Activated CD4-positive, alpha-beta T cell treated with anti-CD3 and anti-CD28 coated beads, Interleukin-2, Interleukin-6, amounts not matched to agents 100 ng/mL and 50 ng/mL, durations not matched to agents 16 hours and 8 hours (primary cell): ENCODE measurements around the gene RNF151.
"Not testable (repeated sequence)": the region's sequence is repeated elsewhere in the genome, so short reads cannot be mapped to it uniquely, and the experiment has no call there.

Experiments used
- DNase-seq: peaks from one replicate; pipeline ENCODE4 v3.0.0-alpha.2; 2020

RNF151 gene

GRCh38 chr16:1939833-1940232 is 26.8 kb upstream of the RNF151 start:
- DNase-seq, result not testable (repeated sequence)

- no peak for DNase-seq
Measured at GRCh38 chr16:1940273-1941161, 26.1 kb upstream of the RNF151 start.

GRCh38 chr16:1941162-1942046 is 25.3 kb upstream of the RNF151 start:
- DNase-seq, result no peak

- peak; percentile 49 for DNase-seq
Measured at GRCh38 chr16:1942047-1942809, 24.4 kb upstream of the RNF151 start.

GRCh38 chr16:1942810-1943726 is 23.6 kb upstream of the RNF151 start, which contains the start of gene MSRB1:
MSRB1 (minus strand) TSS chr16:1943199; CDS start chr16:1943156, 43 bp downstream.
- peak; percentile 100 for DNase-seq

GRCh38 chr16:1944612-1945199 is 21.9 kb upstream of the RNF151 start:
- DNase-seq, result no peak

- DNase-seq, result no peak
Measured at GRCh38 chr16:1945559-1946391, 20.9 kb upstream of the RNF151 start.

GRCh38 chr16:1946495-1947368 is 19.9 kb upstream of the RNF151 start:
- DNase-seq, result no peak

GRCh38 chr16:1947369-1947670 is 19.3 kb upstream of the RNF151 start:
- DNase-seq, result no peak

GRCh38 chr16:1949507-1949906 is 17.1 kb upstream of the RNF151 start:
- DNase-seq, result no peak

- DNase-seq, result no peak
Measured at GRCh38 chr16:1950047-1950446, 16.6 kb upstream of the RNF151 start.

- no peak for DNase-seq
Measured at GRCh38 chr16:1950559-1950958, 16.1 kb upstream of the RNF151 start.

GRCh38 chr16:1953734-1954133 is 12.9 kb upstream of the RNF151 start:
- DNase-seq, result no peak

GRCh38 chr16:1957434-1958142 is 9.1 kb upstream of the RNF151 start:
- DNase-seq, result not testable (repeated sequence)

- DNase-seq, result not testable (repeated sequence)
Measured at GRCh38 chr16:1958143-1958491, 8.5 kb upstream of the RNF151 start.

- no peak for DNase-seq
Measured at GRCh38 chr16:1958715-1959268, 7.9 kb upstream of the RNF151 start.

- peak; percentile 96 for DNase-seq
Measured at GRCh38 chr16:1959269-1960039, 7.2 kb upstream of the RNF151 start, which contains the start of gene NDUFB10. NDUFB10 (plus strand) TSS chr16:1959538; CDS start chr16:1959625, 87 bp downstream.
